A549 (cell line): ENCODE results near the gene CELF2. TPM values are rescaled to one million over a fixed set of nuclear protein-coding genes. Genes with fewer than 3 reads are reported as not detected.

Experiments used
- ATAC-seq, 2 experiments: fragments of 200-7000 bp in 1 of 2; fragments of >200 bp in 1 of 2; cut with Nextera tagmentation in 1 of 2; cut with Tn5 transposase in 1 of 2; 3 replicates each; pipeline versions ENCODE4 v1.8.0 to v1.9.1; 2018 to 2020; ENCODE audit warnings: mild to moderate bottlenecking in 1 of 2, moderate library complexity in 1 of 2
- CTCF ChIA-PET: fragments of 300-600 bp; sonication (Branson Sonifier 250); formaldehyde crosslinking; extraction: SDS; loops from one replicate; lab custom pipeline; 2021; ENCODE audit warnings: antibody characterized with exemption, inconsistent platforms; lab: Yijun Ruan, JAX
- POLR2A ChIA-PET: fragments of 350-600 bp; formaldehyde crosslinking; extraction: SDS; loops from one replicate; lab custom pipeline; 2021; ENCODE audit warnings: antibody characterized with exemption, inconsistent platforms; lab: Yijun Ruan, JAX
- DNase-seq, 2 experiments: peaks; one replicate each; pipeline versions ENCODE4 v3.0.0 to v3.0.0-alpha.2; 2011 to 2016; ENCODE audit warnings: low read depth in 1 of 2, low spot score in 1 of 2
- FAIRE-seq: peaks from 2 replicates; lab custom pipeline; 2011; peaks lifted over from hg19 to GRCh38; lab: Jason Lieb, UNC
- H3K27ac ChIP-seq, 2 experiments: fragments of >200 bp; sonication (Bioruptor Twin); formaldehyde crosslinking; 3 replicates each; pipeline ENCODE4 v1.5.1; 2016 to 2017
- H3K4me1 ChIP-seq: fragments of >200 bp; sonication (Bioruptor Twin); formaldehyde crosslinking; 3 replicates; pipeline ENCODE4 v1.6.1; 2016
- H3K4me2 ChIP-seq: fragments of >200 bp; sonication (Bioruptor Twin); formaldehyde crosslinking; 3 replicates; pipeline ENCODE4 v1.6.1; 2016
- H3K4me3 ChIP-seq: fragments of >200 bp; sonication (Bioruptor Twin); formaldehyde crosslinking; 3 replicates; pipeline ENCODE4 v1.5.1; 2016
- H3K9me3 ChIP-seq: fragments of >200 bp; sonication (Bioruptor Twin); formaldehyde crosslinking; 3 replicates; pipeline ENCODE4 v1.6.1; 2016
- ATOH8 ChIP-seq: fragments of 250-450 bp; sonication (Bioruptor Pico); IDR thresholded peaks from 2 replicates; pipeline ENCODE4 v1.5.0; 2020; ENCODE audit warnings: low read depth, mild to moderate bottlenecking, moderate library complexity
- BHLHE40 ChIP-seq: IDR thresholded peaks from 2 replicates; pipeline ENCODE4 v1.6.1; 2012; ENCODE audit warnings: low read depth, low read length, inconsistent platforms
- CBX2 ChIP-seq: fragments of 200-600 bp; sonication (generic); IDR thresholded peaks from 2 replicates; pipeline ENCODE4 v1.6.1; 2016; ENCODE audit warnings: low read depth, mild to moderate bottlenecking, borderline replicate concordance
- GATA3 ChIP-seq: IDR thresholded peaks from 2 replicates; pipeline ENCODE4 v1.6.1; 2012; ENCODE audit warnings: borderline replicate concordance
- HDAC2 ChIP-seq: fragments of 200-600 bp; sonication (generic); IDR thresholded peaks from 2 replicates; pipeline ENCODE4 v1.6.1; 2016
- HEYL ChIP-seq: fragments of 250-450 bp; sonication (Bioruptor Pico); IDR thresholded peaks from 2 replicates; pipeline ENCODE4 v1.8.0; 2021; ENCODE audit warnings: mild to moderate bottlenecking, moderate library complexity
- HOXB5 ChIP-seq: fragments of 250-450 bp; sonication (Bioruptor Pico); IDR thresholded peaks from 2 replicates; pipeline ENCODE4 v1.5.0; 2020; ENCODE audit warnings: mild to moderate bottlenecking, moderate library complexity
- JUN ChIP-seq, 2 experiments: fragments of >200 bp; sonication (Bioruptor Twin); formaldehyde crosslinking; IDR thresholded peaks; 2 replicates in 1 of 2; 3 replicates in 1 of 2; pipeline ENCODE4 v1.6.1; 2016 to 2017
- KDM1A ChIP-seq: fragments of 200-600 bp; sonication (generic); IDR thresholded peaks from 2 replicates; pipeline ENCODE4 v1.6.1; 2016; ENCODE audit warnings: low read depth, mild to moderate bottlenecking
- MAX ChIP-seq: IDR thresholded peaks from 2 replicates; pipeline ENCODE4 v1.6.1; 2012
- NFE2L2 ChIP-seq: fragments of 150-350 bp; conservative IDR thresholded peaks from 2 replicates; pipeline ENCODE4 v1.6.1; 2014; ENCODE audit warnings: low read length
- NR3C1 ChIP-seq: fragments of >200 bp; sonication (Bioruptor Twin); formaldehyde crosslinking; IDR thresholded peaks from 3 replicates; pipeline ENCODE4 v1.6.1; 2017
- PHF8 ChIP-seq: fragments of 200-600 bp; sonication (generic); IDR thresholded peaks from 2 replicates; pipeline ENCODE4 v1.6.1; 2016; ENCODE audit warnings: low read depth, mild to moderate bottlenecking, antibody characterized with exemption, moderate library complexity, borderline replicate concordance
- RAD21 ChIP-seq, 2 experiments: fragments of >200 bp in 1 of 2; sonication (Bioruptor Twin) in 1 of 2; formaldehyde crosslinking in 1 of 2; IDR thresholded peaks in 1 of 2; conservative IDR thresholded peaks in 1 of 2; 2 replicates in 1 of 2; 3 replicates in 1 of 2; pipeline ENCODE4 v1.6.1; 2012 to 2018; ENCODE audit warnings: inconsistent platforms in 1 of 2
- RCOR1 ChIP-seq: fragments of 150-350 bp; IDR thresholded peaks from 2 replicates; pipeline ENCODE4 v1.6.1; 2014; ENCODE audit warnings: antibody characterized with exemption, low read length, low read depth
- REST ChIP-seq: fragments of 200-600 bp; sonication (generic); IDR thresholded peaks from 2 replicates; pipeline ENCODE4 v1.6.1; 2016; ENCODE audit warnings: antibody characterized with exemption, mild to moderate bottlenecking, moderate library complexity
- RFX5 ChIP-seq: fragments of 450-650 bp; IDR thresholded peaks from 2 replicates; pipeline ENCODE4 v1.7.1; 2014; ENCODE audit warnings: antibody characterized with exemption, mild to moderate bottlenecking, moderate library complexity
- RNF2 ChIP-seq: fragments of 200-600 bp; sonication (generic); IDR thresholded peaks from 2 replicates; pipeline ENCODE4 v1.6.1; 2016; ENCODE audit warnings: low read depth, mild to moderate bottlenecking, antibody characterized with exemption, moderate library complexity, borderline replicate concordance
- SMC3 ChIP-seq: fragments of >200 bp; sonication (Bioruptor Twin); formaldehyde crosslinking; IDR thresholded peaks from 3 replicates; pipeline ENCODE4 v1.6.1; 2018; ENCODE audit warnings: inconsistent platforms
- SREBF2 ChIP-seq: fragments of 450-650 bp; IDR thresholded peaks from 2 replicates; pipeline ENCODE4 v1.6.1; 2014; ENCODE audit warnings: mild to moderate bottlenecking, moderate library complexity
- TFCP2L1 ChIP-seq: fragments of 250-450 bp; sonication (Bioruptor Pico); IDR thresholded peaks from 2 replicates; pipeline ENCODE4 v1.5.0; 2021; ENCODE audit warnings: mild to moderate bottlenecking
- TP53 ChIP-seq: fragments of 250-450 bp; sonication (Bioruptor Pico); IDR thresholded peaks from 2 replicates; pipeline ENCODE4 v1.5.0; 2021; ENCODE audit warnings: mild to moderate bottlenecking, moderate library complexity
- ZC3H11A ChIP-seq: fragments of 450-650 bp; IDR thresholded peaks from 2 replicates; pipeline ENCODE4 v1.6.1; 2014; ENCODE audit warnings: antibody characterized with exemption, mild to moderate bottlenecking
- ZFP36 ChIP-seq: fragments of 450-650 bp; IDR thresholded peaks from 2 replicates; pipeline ENCODE4 v1.6.1; 2014; ENCODE audit warnings: borderline replicate concordance; ENCODE audit not compliant: partially characterized antibody
- ZSCAN20 ChIP-seq: fragments of 250-450 bp; sonication (Bioruptor Pico); IDR thresholded peaks from 2 replicates; pipeline ENCODE4 v1.8.0; 2022; ENCODE audit warnings: mild to moderate bottlenecking, moderate library complexity
- WGBS: methylation state at CpG from one replicate; pipeline ENCODE4 v1.1.6; 2017; ENCODE audit errors: missing lambda C conversion rate; 5-methylcytosine and 5-hydroxymethylcytosine counted together
- polyA plus RNA-seq, 4 experiments: library from polyadenylated mRNA; depleted of rRNA in 3 of 4; stranded (reverse); fragments of >200 nt; fragmentation: RNase III in 1 of 4; extraction: RNeasy Plus Mini Kit Qiagen cat#74134 plus additional on column Dnase treatment in 1 of 4; gene quantifications; 2 replicates in 3 of 4; 3 replicates in 1 of 4; pipeline ENCODE4 v1.2.3, GENCODE V29; 2011 to 2017
- TF ChIP-seq, protein P1 (sequence below): fragments of 250-450 bp; sonication (Bioruptor Pico); IDR thresholded peaks from 2 replicates; pipeline ENCODE4 v1.5.0; 2021; ENCODE audit warnings: mild to moderate bottlenecking, moderate library complexity, borderline replicate concordance
- TF ChIP-seq, protein P2 (sequence below): fragments of 450-650 bp; IDR thresholded peaks from 2 replicates; pipeline ENCODE4 v1.6.1; 2014; ENCODE audit warnings: antibody characterized with exemption
- TF ChIP-seq, protein P3 (sequence below): IDR thresholded peaks from 2 replicates; pipeline ENCODE4 v1.6.1; 2012; ENCODE audit warnings: low read depth, borderline replicate concordance

The CELF2 gene
- polyA plus RNA-seq, 2 of the 4 experiments (the other 2 are of a cell fraction): 0.01 to 0.03 TPM

GRCh38 chr10:10985361-10985760 is 32.3 kb upstream of the CELF2 start (continued):
- TF ChIP-seq RCOR1 (no peak), HEYL (CRISPR knock-in tag) (no peak), RNF2 (no peak)

DNA sequence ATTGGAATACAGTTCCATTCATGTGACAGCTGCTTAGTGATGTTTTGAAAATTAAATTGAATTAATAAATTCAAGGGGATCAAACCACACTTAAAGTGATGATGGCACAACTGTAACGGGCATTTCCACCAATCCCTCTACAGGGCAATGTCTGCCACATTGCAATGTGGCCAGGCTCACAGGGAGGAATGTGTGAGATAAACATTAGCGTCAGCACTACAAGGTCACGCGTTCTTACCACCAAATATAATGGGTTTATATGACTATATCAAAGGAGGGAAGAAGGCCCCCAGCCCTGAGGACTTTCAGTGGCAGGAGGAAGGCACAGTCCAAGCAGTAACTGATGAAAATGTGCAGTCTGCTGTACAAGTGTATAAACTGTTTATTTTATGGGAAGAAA is 31.1 kb upstream of the CELF2 start:
- no peak for FAIRE-seq
- ATAC-seq: no peak
- Histone ChIP-seq H3K4me3 (no peak overlapping the region), H3K9me3 (no peaks in the 10 kb centered on the region), H3K4me1 (no peaks in the 10 kb centered on the region), H3K27ac (no peak overlapping the region), H3K4me2 (no peak overlapping the region)
- TF ChIP-seq TFCP2L1 (CRISPR knock-in tag): no peak
- TF ChIP-seq, protein P1, sequence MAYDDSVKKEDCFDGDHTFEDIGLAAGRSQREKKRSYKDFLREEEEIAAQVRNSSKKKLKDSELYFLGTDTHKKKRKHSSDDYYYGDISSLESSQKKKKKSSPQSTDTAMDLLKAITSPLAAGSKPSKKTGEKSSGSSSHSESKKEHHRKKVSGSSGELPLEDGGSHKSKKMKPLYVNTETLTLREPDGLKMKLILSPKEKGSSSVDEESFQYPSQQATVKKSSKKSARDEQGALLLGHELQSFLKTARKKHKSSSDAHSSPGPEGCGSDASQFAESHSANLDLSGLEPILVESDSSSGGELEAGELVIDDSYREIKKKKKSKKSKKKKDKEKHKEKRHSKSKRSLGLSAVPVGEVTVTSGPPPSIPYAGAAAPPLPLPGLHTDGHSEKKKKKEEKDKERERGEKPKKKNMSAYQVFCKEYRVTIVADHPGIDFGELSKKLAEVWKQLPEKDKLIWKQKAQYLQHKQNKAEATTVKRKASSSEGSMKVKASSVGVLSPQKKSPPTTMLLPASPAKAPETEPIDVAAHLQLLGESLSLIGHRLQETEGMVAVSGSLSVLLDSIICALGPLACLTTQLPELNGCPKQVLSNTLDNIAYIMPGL: no peak
- TF ChIP-seq TP53: no peak
- TF ChIP-seq BHLHE40: no peak
- no peak for TF ChIP-seq ZC3H11A
- TF ChIP-seq ZFP36: no peak
- TF ChIP-seq SMC3: no peak
- no peak for TF ChIP-seq RAD21 (conservative IDR thresholded peaks at IDR 0.05 in 1 of 2, IDR thresholded peaks at IDR 0.05 in 1 of 2)
- TF ChIP-seq PHF8: no peak
- no peak for TF ChIP-seq KDM1A
- TF ChIP-seq ATOH8: no peak
- TF ChIP-seq NFE2L2: no peak
- TF ChIP-seq ZSCAN20 (CRISPR knock-in tag): no peak
- no peak for TF ChIP-seq HDAC2
- TF ChIP-seq GATA3: no peak
- TF ChIP-seq HOXB5 (CRISPR knock-in tag): no peak
- POLR2A ChIA-PET: no interaction called here
- CTCF ChIA-PET: interaction anchor here (1.6 kb wide), 1 partner anchor 13 kb away, joined by 5 read pairs; no protein-coding TSS in a partner anchor
- DNase-seq: no peak
- WGBS: 62% methylated on average over 4 of the region's 4 CpGs

GRCh38 chr10:10987111-10987510 is 30.6 kb upstream of the CELF2 start:
- no peaks in the 10 kb centered on the region for H3K4me1 ChIP-seq
- 33% methylated on average over 6 of the region's 6 CpGs for WGBS
- ATAC-seq (no peak), DNase-seq (no peak), FAIRE-seq (no peak)
- no peak overlapping the region for H3K4me2 ChIP-seq
- H3K4me3 ChIP-seq: no peak overlapping the region
- ChIA-PET CTCF (no interaction called here), POLR2A (no interaction called here)
- H3K27ac ChIP-seq: no peak overlapping the region
- no peaks in the 10 kb centered on the region for H3K9me3 ChIP-seq
- TF ChIP-seq NR3C1 (no peak), RNF2 (no peak), JUN (IDR thresholded peaks at IDR 0.05) (no peak), REST (no peak), SREBF2 (no peak), MAX (no peak), ATOH8 (no peak), CBX2 (no peak), RFX5 (no peak)
- TF ChIP-seq, protein P2, sequence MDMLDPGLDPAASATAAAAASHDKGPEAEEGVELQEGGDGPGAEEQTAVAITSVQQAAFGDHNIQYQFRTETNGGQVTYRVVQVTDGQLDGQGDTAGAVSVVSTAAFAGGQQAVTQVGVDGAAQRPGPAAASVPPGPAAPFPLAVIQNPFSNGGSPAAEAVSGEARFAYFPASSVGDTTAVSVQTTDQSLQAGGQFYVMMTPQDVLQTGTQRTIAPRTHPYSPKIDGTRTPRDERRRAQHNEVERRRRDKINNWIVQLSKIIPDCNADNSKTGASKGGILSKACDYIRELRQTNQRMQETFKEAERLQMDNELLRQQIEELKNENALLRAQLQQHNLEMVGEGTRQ: no peak
- TF ChIP-seq, protein P3, sequence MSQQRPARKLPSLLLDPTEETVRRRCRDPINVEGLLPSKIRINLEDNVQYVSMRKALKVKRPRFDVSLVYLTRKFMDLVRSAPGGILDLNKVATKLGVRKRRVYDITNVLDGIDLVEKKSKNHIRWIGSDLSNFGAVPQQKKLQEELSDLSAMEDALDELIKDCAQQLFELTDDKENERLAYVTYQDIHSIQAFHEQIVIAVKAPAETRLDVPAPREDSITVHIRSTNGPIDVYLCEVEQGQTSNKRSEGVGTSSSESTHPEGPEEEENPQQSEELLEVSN: no peak
